HepG2 (cell line): ENCODE data around the gene ADAMTSL4. TPM values are rescaled to one million over a fixed set of nuclear protein-coding genes. Genes with fewer than 3 reads are reported as not detected.

Experiments used
- ARNT2 ChIP-seq: sonication (generic); formaldehyde crosslinking; IDR thresholded peaks from 2 replicates; pipeline ENCODE4 v1.8.0; 2022; ENCODE audit warnings: mild to moderate bottlenecking, low read depth, missing genetic modification reagents, moderate library complexity
- DMAP1 ChIP-seq: IDR thresholded peaks from 2 replicates; pipeline ENCODE4 v1.6.1; 2016
- FOXP4 ChIP-seq: sonication (generic); formaldehyde crosslinking; IDR thresholded peaks from 2 replicates; pipeline ENCODE4 v1.4.0; 2020; ENCODE audit warnings: missing genetic modification reagents
- MED1 ChIP-seq: sonication (generic); formaldehyde crosslinking; IDR thresholded peaks from 2 replicates; pipeline ENCODE4 v1.4.0; 2020; ENCODE audit warnings: missing genetic modification reagents
- MYC ChIP-seq: sonication (generic); formaldehyde crosslinking; IDR thresholded peaks from 2 replicates; pipeline ENCODE4 v1.9.0; 2021; ENCODE audit warnings: missing genetic modification reagents, borderline replicate concordance
- NFYC ChIP-seq: IDR thresholded peaks from 2 replicates; pipeline ENCODE4 v1.6.1; 2016; ENCODE audit warnings: missing genetic modification reagents, missing compliant biosample characterization
- PREB ChIP-seq: sonication (generic); formaldehyde crosslinking; IDR thresholded peaks from 2 replicates; pipeline ENCODE4 v1.4.0; 2020; ENCODE audit warnings: missing genetic modification reagents
- REXO4 ChIP-seq: sonication (generic); formaldehyde crosslinking; IDR thresholded peaks from 2 replicates; pipeline ENCODE4 v1.8.0; 2022; ENCODE audit warnings: missing genetic modification reagents, mild to moderate bottlenecking, borderline replicate concordance
- SAP130 ChIP-seq: IDR thresholded peaks from 2 replicates; pipeline ENCODE4 v1.6.1; 2016; ENCODE audit warnings: low read depth
- SNAI1 ChIP-seq: sonication (generic); formaldehyde crosslinking; IDR thresholded peaks from 2 replicates; pipeline ENCODE4 v1.5.0; 2020; ENCODE audit warnings: mild to moderate bottlenecking, missing genetic modification reagents, borderline replicate concordance
- ZBTB10 ChIP-seq: sonication (generic); formaldehyde crosslinking; IDR thresholded peaks from 2 replicates; pipeline ENCODE4 v1.4.0; 2020; ENCODE audit warnings: missing genetic modification reagents, borderline replicate concordance
- ZNF362 ChIP-seq: sonication (generic); formaldehyde crosslinking; IDR thresholded peaks from 2 replicates; pipeline ENCODE4 v1.4.0; 2020; ENCODE audit warnings: missing genetic modification reagents, mild to moderate bottlenecking, borderline replicate concordance
- ZNF460 ChIP-seq: sonication (generic); formaldehyde crosslinking; IDR thresholded peaks from 2 replicates; pipeline ENCODE4 v1.5.1; 2020; ENCODE audit warnings: missing genetic modification reagents, mild to moderate bottlenecking, borderline replicate concordance
- ZNF569 ChIP-seq: sonication (generic); formaldehyde crosslinking; IDR thresholded peaks from 2 replicates; pipeline ENCODE4 v1.5.0; 2020; ENCODE audit warnings: mild to moderate bottlenecking, missing genetic modification reagents, moderate library complexity, borderline replicate concordance
- ZNF678 ChIP-seq: sonication (generic); formaldehyde crosslinking; IDR thresholded peaks from 2 replicates; pipeline ENCODE4 v1.4.0; 2020; ENCODE audit warnings: mild to moderate bottlenecking, missing genetic modification reagents
- ZNF800 ChIP-seq: sonication (generic); formaldehyde crosslinking; IDR thresholded peaks from 2 replicates; pipeline ENCODE4 v1.4.0; 2020; ENCODE audit warnings: missing genetic modification reagents
- polyA plus RNA-seq, 8 experiments: library from polyadenylated mRNA; depleted of rRNA in 3 of 8; stranded (reverse) in 7 of 8; unstranded in 1 of 8; fragments of >200 nt; fragmentation: Illumina TruSeq in 4 of 8; extraction: Trizol in 4 of 8; gene quantifications; 2 replicates each; pipeline versions ENCODE4 v1.2.1 to v1.2.3, GENCODE V29; 2011 to 2016; ENCODE audit warnings: low read depth in 4 of 8, missing spikeins in 1 of 8, mixed read lengths in 1 of 8; ENCODE audit not compliant: insufficient read depth in 1 of 8
- total RNA-seq, 5 experiments: library from RNA; depleted of rRNA; stranded (reverse); fragments of >200 nt; fragmentation: Illumina TruSeq; extraction: Trizol; gene quantifications; 2 replicates each; pipeline ENCODE4 v1.2.3, GENCODE V29; 2016; ENCODE audit warnings: low read depth in 1 of 5
- TF ChIP-seq, protein P1 (sequence below): sonication (generic); formaldehyde crosslinking; IDR thresholded peaks from 2 replicates; pipeline ENCODE4 v1.4.0; 2020; ENCODE audit warnings: mild to moderate bottlenecking, missing genetic modification reagents

The ADAMTSL4 gene
- total and polyA plus RNA-seq, 2 of the 13 experiments (the other 11 are each of a cell fraction or from before 2014, with no cell fraction given), result 3.9 to 16.4 TPM

GRCh38 chr1:150579110-150579944, 30.1 kb downstream of the ADAMTSL4 start, which contains the start of gene MCL1 (continued):
- peak; percentile 94 for TF ChIP-seq ZNF362
- TF ChIP-seq, protein P1, sequence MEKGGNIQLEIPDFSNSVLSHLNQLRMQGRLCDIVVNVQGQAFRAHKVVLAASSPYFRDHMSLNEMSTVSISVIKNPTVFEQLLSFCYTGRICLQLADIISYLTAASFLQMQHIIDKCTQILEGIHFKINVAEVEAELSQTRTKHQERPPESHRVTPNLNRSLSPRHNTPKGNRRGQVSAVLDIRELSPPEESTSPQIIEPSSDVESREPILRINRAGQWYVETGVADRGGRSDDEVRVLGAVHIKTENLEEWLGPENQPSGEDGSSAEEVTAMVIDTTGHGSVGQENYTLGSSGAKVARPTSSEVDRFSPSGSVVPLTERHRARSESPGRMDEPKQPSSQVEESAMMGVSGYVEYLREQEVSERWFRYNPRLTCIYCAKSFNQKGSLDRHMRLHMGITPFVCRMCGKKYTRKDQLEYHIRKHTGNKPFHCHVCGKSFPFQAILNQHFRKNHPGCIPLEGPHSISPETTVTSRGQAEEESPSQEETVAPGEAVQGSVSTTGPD, result 0 out of 2 replicates have a peak, but pooled peaks have one; percentile 43
- TF ChIP-seq ZNF678 (CRISPR knock-in tag), result 0 out of 2 replicates have a peak, but pooled peaks have one; percentile 21
- TF ChIP-seq SNAI1 (CRISPR knock-in tag), result no peak
- 0 out of 2 replicates have a peak, but pooled peaks have one; percentile 29 for TF ChIP-seq NFYC (CRISPR knock-in tag)
- no peak; the same call in 1 of the 2 replicates for TF ChIP-seq ZNF800 (CRISPR knock-in tag)
- TF ChIP-seq MED1 (CRISPR knock-in tag), result peak; percentile 68
- 0 out of 2 replicates have a peak, but pooled peaks have one; percentile 40 for TF ChIP-seq ZNF569 (CRISPR knock-in tag)
- TF ChIP-seq REXO4 (CRISPR knock-in tag), result no peak
- TF ChIP-seq ZNF460 (CRISPR knock-in tag), result no peak
- 0 out of 2 replicates have a peak, but pooled peaks have one; percentile 57 for TF ChIP-seq PREB (CRISPR knock-in tag)
- peak; percentile 44; the same call in 1 of the 2 replicates for TF ChIP-seq FOXP4 (CRISPR knock-in tag)
- peak; percentile 75; the same call in 1 of the 2 replicates for TF ChIP-seq ARNT2 (CRISPR knock-in tag)
- TF ChIP-seq DMAP1, result no peak
- TF ChIP-seq MYC (CRISPR knock-in tag), result no peak
- peak; percentile 80 for TF ChIP-seq SAP130 (CRISPR knock-in tag)
- peak; percentile 69; the same call in 1 of the 2 replicates for TF ChIP-seq ZBTB10 (CRISPR knock-in tag)
